ENCODE measurements around the gene UBE2B. TPM values are rescaled to one million over a fixed set of nuclear protein-coding genes. Genes with fewer than 3 reads are reported as not detected.
A peak's percentile ranks its signal among the peaks of the same experiment; 100 is the strongest.

The UBE2B gene
- total RNA-seq, 1 experiment from 2014 or later: 97.8 TPM

DNA sequence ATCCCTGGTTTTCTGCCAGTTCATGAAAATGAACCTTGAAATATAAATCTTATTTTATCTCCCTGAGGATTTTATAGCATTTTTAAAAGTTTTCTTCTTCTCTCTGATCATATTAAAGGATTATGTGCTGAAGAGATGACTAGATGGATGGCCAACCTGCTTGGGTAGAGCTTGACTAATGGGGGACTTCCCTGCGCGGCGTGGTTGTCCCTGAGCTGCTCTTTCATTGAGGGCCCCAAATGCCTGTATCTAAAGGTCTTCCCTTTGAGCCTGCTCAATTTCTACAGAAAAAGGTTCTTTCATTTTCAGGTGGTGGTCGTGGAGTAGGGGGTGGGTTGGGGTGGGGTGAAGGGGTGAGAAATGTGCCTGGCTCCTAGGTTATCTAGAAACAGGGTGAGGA lies 60.8 kb downstream of the UBE2B start:
- TF ChIP-seq, protein P1, sequence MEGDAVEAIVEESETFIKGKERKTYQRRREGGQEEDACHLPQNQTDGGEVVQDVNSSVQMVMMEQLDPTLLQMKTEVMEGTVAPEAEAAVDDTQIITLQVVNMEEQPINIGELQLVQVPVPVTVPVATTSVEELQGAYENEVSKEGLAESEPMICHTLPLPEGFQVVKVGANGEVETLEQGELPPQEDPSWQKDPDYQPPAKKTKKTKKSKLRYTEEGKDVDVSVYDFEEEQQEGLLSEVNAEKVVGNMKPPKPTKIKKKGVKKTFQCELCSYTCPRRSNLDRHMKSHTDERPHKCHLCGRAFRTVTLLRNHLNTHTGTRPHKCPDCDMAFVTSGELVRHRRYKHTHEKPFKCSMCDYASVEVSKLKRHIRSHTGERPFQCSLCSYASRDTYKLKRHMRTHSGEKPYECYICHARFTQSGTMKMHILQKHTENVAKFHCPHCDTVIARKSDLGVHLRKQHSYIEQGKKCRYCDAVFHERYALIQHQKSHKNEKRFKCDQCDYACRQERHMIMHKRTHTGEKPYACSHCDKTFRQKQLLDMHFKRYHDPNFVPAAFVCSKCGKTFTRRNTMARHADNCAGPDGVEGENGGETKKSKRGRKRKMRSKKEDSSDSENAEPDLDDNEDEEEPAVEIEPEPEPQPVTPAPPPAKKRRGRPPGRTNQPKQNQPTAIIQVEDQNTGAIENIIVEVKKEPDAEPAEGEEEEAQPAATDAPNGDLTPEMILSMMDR (IDR thresholded peaks at IDR 0.05): no peak
- TF ChIP-seq, protein P2, sequence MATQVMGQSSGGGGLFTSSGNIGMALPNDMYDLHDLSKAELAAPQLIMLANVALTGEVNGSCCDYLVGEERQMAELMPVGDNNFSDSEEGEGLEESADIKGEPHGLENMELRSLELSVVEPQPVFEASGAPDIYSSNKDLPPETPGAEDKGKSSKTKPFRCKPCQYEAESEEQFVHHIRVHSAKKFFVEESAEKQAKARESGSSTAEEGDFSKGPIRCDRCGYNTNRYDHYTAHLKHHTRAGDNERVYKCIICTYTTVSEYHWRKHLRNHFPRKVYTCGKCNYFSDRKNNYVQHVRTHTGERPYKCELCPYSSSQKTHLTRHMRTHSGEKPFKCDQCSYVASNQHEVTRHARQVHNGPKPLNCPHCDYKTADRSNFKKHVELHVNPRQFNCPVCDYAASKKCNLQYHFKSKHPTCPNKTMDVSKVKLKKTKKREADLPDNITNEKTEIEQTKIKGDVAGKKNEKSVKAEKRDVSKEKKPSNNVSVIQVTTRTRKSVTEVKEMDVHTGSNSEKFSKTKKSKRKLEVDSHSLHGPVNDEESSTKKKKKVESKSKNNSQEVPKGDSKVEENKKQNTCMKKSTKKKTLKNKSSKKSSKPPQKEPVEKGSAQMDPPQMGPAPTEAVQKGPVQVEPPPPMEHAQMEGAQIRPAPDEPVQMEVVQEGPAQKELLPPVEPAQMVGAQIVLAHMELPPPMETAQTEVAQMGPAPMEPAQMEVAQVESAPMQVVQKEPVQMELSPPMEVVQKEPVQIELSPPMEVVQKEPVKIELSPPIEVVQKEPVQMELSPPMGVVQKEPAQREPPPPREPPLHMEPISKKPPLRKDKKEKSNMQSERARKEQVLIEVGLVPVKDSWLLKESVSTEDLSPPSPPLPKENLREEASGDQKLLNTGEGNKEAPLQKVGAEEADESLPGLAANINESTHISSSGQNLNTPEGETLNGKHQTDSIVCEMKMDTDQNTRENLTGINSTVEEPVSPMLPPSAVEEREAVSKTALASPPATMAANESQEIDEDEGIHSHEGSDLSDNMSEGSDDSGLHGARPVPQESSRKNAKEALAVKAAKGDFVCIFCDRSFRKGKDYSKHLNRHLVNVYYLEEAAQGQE (IDR thresholded peaks at IDR 0.05; ENCODE audit: insufficient read depth in 1 of 2, low read depth in 2 of 2, low read length in 1 of 2): no peak
- TF ChIP-seq SIN3A (IDR thresholded peaks at IDR 0.05; ENCODE audit: borderline replicate concordance, insufficient read depth, low read depth, low read length) (no peak), TCF7L2 (IDR thresholded peaks at IDR 0.05; ENCODE audit: low read depth, low read length) (no peak), POLR2AphosphoS5 (IDR thresholded peaks at IDR 0.05; ENCODE audit: low read depth, low read length) (no peak)
- CTCF ChIA-PET: interaction anchor here (0.5 to 0.7 kb wide), 2 partner anchors 51 to 79 kb away, joined by 5 to 8 read pairs; no protein-coding TSS in a partner anchor
- in situ Hi-C loops (cut with HindIII; ENCODE audit: low pct_unique_long_range_greater_than_20kb, low sequenced_read_pairs): no loop called here
- no peak overlapping the region for H3K4me3 ChIP-seq (ENCODE audit: low read depth in 2 of 2, low read length in 2 of 2)
- no peaks in the 10 kb centered on the region for H3K27me3 ChIP-seq (ENCODE audit: control insufficient read depth, insufficient read depth, low read length)
- no peaks in the 10 kb centered on the region for H3K9me3 ChIP-seq (ENCODE audit: control insufficient read depth, insufficient read depth, low read depth, low read length)
- POLR2A ChIA-PET: interaction anchor here (0.6 kb wide), 1 partner anchor 40 kb away, joined by 3 read pairs; no protein-coding TSS in a partner anchor
- H3K27ac ChIP-seq (ENCODE audit: low read length): no peak overlapping the region
- BruUV-seq (replicated peaks): no TSS peak
- intact Hi-C loops (cut with micrococcal nuclease; ENCODE audit: unreplicated experiment): no loop called here
- no peak for DNase-seq (ENCODE audit: low read depth, low spot score)
- ATAC-seq: no peak
- no peaks in the 10 kb centered on the region for H3K36me3 ChIP-seq (ENCODE audit: control insufficient read depth, insufficient read depth, low read length)
- peaks cover 18% of the 10 kb centered on the region for H3K4me1 ChIP-seq (ENCODE audit: control insufficient read depth, insufficient read depth, low read length)

- BruUV-seq (replicated peaks): no TSS peak
- Histone ChIP-seq H3K27ac (ENCODE audit: low read length) (0 out of 2 replicates have a peak overlapping the region, but pooled peaks have one; percentile 7), H3K27me3 (ENCODE audit: control insufficient read depth, insufficient read depth, low read length) (no peaks in the 10 kb centered on the region), H3K9me3 (ENCODE audit: control insufficient read depth, insufficient read depth, low read depth, low read length) (no peaks in the 10 kb centered on the region), H3K36me3 (ENCODE audit: control insufficient read depth, insufficient read depth, low read length) (no peaks in the 10 kb centered on the region), H3K4me1 (ENCODE audit: control insufficient read depth, insufficient read depth, low read length) (peaks cover 23% of the 10 kb centered on the region), H3K4me3 (ENCODE audit: low read depth in 2 of 2, low read length in 2 of 2) (no peak overlapping the region)
- CTCF ChIA-PET: interaction anchor here (0.7 kb wide), 2 partner anchors 15 to 78 kb away, joined by 5 to 7 read pairs; no protein-coding TSS in a partner anchor
- POLR2A ChIA-PET: no interaction called here
- no peak for DNase-seq (ENCODE audit: low read depth, low spot score)
- TF ChIP-seq SIN3A (IDR thresholded peaks at IDR 0.05; ENCODE audit: borderline replicate concordance, insufficient read depth, low read depth, low read length) (no peak), TCF7L2 (IDR thresholded peaks at IDR 0.05; ENCODE audit: low read depth, low read length) (no peak), POLR2AphosphoS5 (IDR thresholded peaks at IDR 0.05; ENCODE audit: low read depth, low read length) (no peak)
- TF ChIP-seq, protein P1 (IDR thresholded peaks at IDR 0.05): no peak
- TF ChIP-seq, protein P2 (IDR thresholded peaks at IDR 0.05; ENCODE audit: insufficient read depth in 1 of 2, low read depth in 2 of 2, low read length in 1 of 2): no peak
- in situ Hi-C loops (cut with HindIII; ENCODE audit: low pct_unique_long_range_greater_than_20kb, low sequenced_read_pairs) (no loop called here), intact Hi-C loops (cut with micrococcal nuclease; ENCODE audit: unreplicated experiment) (no loop called here)
- no peak for ATAC-seq
Measured at GRCh38 chr5:134432677-134433359, 61.4 kb downstream of the UBE2B start.
